K562 (cell line): Measurements from ENCODE around the gene INCENP. TPM values are rescaled to one million over a fixed set of nuclear protein-coding genes. Genes with fewer than 3 reads are reported as not detected.

Source experiments
- BMI1 ChIP-seq: fragments of 150-350 bp; IDR thresholded peaks from 2 replicates; pipeline ENCODE4 v1.6.1; 2014; ENCODE audit warnings: low read length
- JUND ChIP-seq, 2 experiments: IDR thresholded peaks; 2 replicates in 1 of 2; 3 replicates in 1 of 2; pipeline ENCODE4 v1.6.1; 2011; ENCODE audit warnings: borderline replicate concordance in 2 of 2, low read depth in 2 of 2, low read length in 2 of 2, improper control_type of control experiment in 1 of 2, missing biosample characterization in 1 of 2, missing genetic modification characterization in 1 of 2, missing genetic modification reagents in 1 of 2
- MAZ ChIP-seq, 2 experiments: fragments of 450-650 bp in 1 of 2; sonication (generic) in 1 of 2; formaldehyde crosslinking; IDR thresholded peaks in 1 of 2; conservative IDR thresholded peaks in 1 of 2; 2 replicates each; pipeline versions ENCODE4 v1.4.0 to v1.5.0; 2020; ENCODE audit warnings: mild to moderate bottlenecking in 1 of 2, missing genetic modification reagents in 1 of 2
- MEIS2 ChIP-seq: fragments of 450-650 bp; IDR thresholded peaks from 2 replicates; pipeline ENCODE4 v1.6.1; 2014; ENCODE audit warnings: mild to moderate bottlenecking; ENCODE audit not compliant: partially characterized antibody
- POLR3A ChIP-seq: IDR thresholded peaks from 2 replicates; pipeline ENCODE4 v1.6.1; 2011; ENCODE audit warnings: borderline replicate concordance, mild to moderate bottlenecking, moderate library complexity; ENCODE audit not compliant: insufficient read length, insufficient read depth; ENCODE audit errors: extremely low read depth
- RAD21 ChIP-seq, 2 experiments: fragments of 250-450 bp in 1 of 2; fragments of 450-650 bp in 1 of 2; sonication (Bioruptor Pico) in 1 of 2; formaldehyde crosslinking in 1 of 2; IDR thresholded peaks in 1 of 2; conservative IDR thresholded peaks in 1 of 2; 2 replicates each; pipeline versions ENCODE4 v1.4.0 to v1.8.0; 2020 to 2022; ENCODE audit warnings: mild to moderate bottlenecking in 2 of 2, moderate library complexity in 1 of 2
- RCOR1 ChIP-seq, 2 experiments: IDR thresholded peaks; 2 replicates each; pipeline ENCODE4 v1.6.1; 2012; ENCODE audit warnings: low read depth in 2 of 2, low read length in 2 of 2, borderline replicate concordance in 1 of 2, improper control_type of control experiment in 1 of 2
- REST ChIP-seq, 2 experiments: fragments of 450-650 bp; formaldehyde crosslinking in 1 of 2; IDR thresholded peaks; 2 replicates each; pipeline versions ENCODE4 v1.4.0 to v1.6.1; 2014 to 2020; ENCODE audit warnings: mild to moderate bottlenecking in 2 of 2, borderline replicate concordance in 1 of 2, low read depth in 1 of 2
- SMC3 ChIP-seq: conservative IDR thresholded peaks from 2 replicates; pipeline ENCODE4 v1.6.1; 2011; ENCODE audit warnings: low read depth, low read length, improper control_type of control experiment; ENCODE audit not compliant: insufficient read depth
- SUPT5H ChIP-seq: fragments of 450-650 bp; IDR thresholded peaks from 2 replicates; pipeline ENCODE4 v1.6.1; 2016
- UBTF ChIP-seq, 2 experiments: IDR thresholded peaks; 2 replicates each; pipeline ENCODE4 v1.6.1; 2012; ENCODE audit warnings: improper control_type of control experiment in 2 of 2, low read depth in 2 of 2, low read length in 2 of 2, borderline replicate concordance in 1 of 2
- ZFPM2 ChIP-seq: fragments of 250-450 bp; sonication (Bioruptor Pico); IDR thresholded peaks from 2 replicates; pipeline ENCODE4 v1.5.1; 2022; ENCODE audit warnings: mild to moderate bottlenecking
- ZNF561 ChIP-seq: fragments of 450-650 bp; formaldehyde crosslinking; conservative IDR thresholded peaks from 2 replicates; pipeline ENCODE4 v1.4.0; 2020; ENCODE audit warnings: mild to moderate bottlenecking, moderate library complexity
- polyA plus RNA-seq, 8 experiments: library from polyadenylated mRNA; depleted of rRNA in 4 of 8; stranded (reverse) in 5 of 8; unstranded in 3 of 8; fragments of >200 nt; fragmentation: Nextera tagmentation in 2 of 8; fragmentation: Illumina TruSeq in 1 of 8; extraction: Ambion mirVana in 2 of 8; extraction: Trizol in 1 of 8; gene quantifications; 2 replicates each; pipeline versions ENCODE4 v1.2.1 to v1.2.3, GENCODE V29; 2011 to 2014; ENCODE audit warnings: inconsistent platforms in 1 of 8, missing spikeins in 1 of 8
- total RNA-seq, 7 experiments: library from RNA; depleted of rRNA in 6 of 7; stranded (reverse); fragments of >200 nt in 6 of 7; fragmentation: Illumina TruSeq in 2 of 7; extraction: Trizol in 2 of 7; gene quantifications; 2 replicates each; pipeline versions ENCODE4 v1.2.1 to v1.2.3, GENCODE V29; 2011 to 2021; ENCODE audit warnings: low replicate concordance in 1 of 7
- TF ChIP-seq, protein P1 (sequence below): fragments of 450-650 bp; IDR thresholded peaks from 2 replicates; pipeline ENCODE4 v1.6.1; 2016

The INCENP gene
- total and polyA plus RNA-seq, 9 of the 15 experiments (the other 6 are each of a cell fraction or from before 2014, with no cell fraction given) = 1.1 to 97.9 (median 28.2) TPM

- TF ChIP-seq REST (IDR thresholded peaks at IDR 0.05; ENCODE audit: borderline replicate concordance) (peak; percentile 69; the same call in 1 of the 2 replicates), REST (CRISPR knock-in tag; IDR thresholded peaks at IDR 0.05; ENCODE audit: low read depth) (no peak), BMI1 (0 out of 2 replicates have a peak, but pooled peaks have one; percentile 43), UBTF (IDR thresholded peaks at IDR 0.05; ENCODE audit: borderline replicate concordance in 1 of 2, low read depth in 2 of 2, low read length in 2 of 2) (0 out of 4 replicates have a peak, but pooled peaks of 1 of the 2 experiments have one; percentile 44), ZFPM2 (CRISPR knock-in tag) (no peak), ZNF561 (CRISPR knock-in tag) (no peak), MAZ (CRISPR knock-in tag; conservative IDR thresholded peaks at IDR 0.05 in 1 of 2, IDR thresholded peaks at IDR 0.05 in 1 of 2) (0 out of 4 replicates have a peak, but pooled peaks of 1 of the 2 experiments have one; percentile 18), MEIS2 (peak; percentile 40), SUPT5H (no peak), RAD21 (CRISPR knock-in tag; conservative IDR thresholded peaks at IDR 0.05 in 1 of 2, IDR thresholded peaks at IDR 0.05 in 1 of 2) (peak; percentile 54 to 78; a peak in 3 of 4 replicates), RCOR1 (IDR thresholded peaks at IDR 0.05; ENCODE audit: borderline replicate concordance in 1 of 2, low read depth in 2 of 2, low read length in 2 of 2) (peak in 1 of 2 experiments; percentile 61; a peak in 1 of 4 replicates), SMC3 (peak; percentile 66), POLR3A (no peak), JUND (IDR thresholded peaks at IDR 0.05; ENCODE audit: borderline replicate concordance, low read depth, low read length) (peak; percentile 38; the same call in 1 of the 2 replicates), JUND (tag; IDR thresholded peaks at IDR 0.05; ENCODE audit: borderline replicate concordance, low read depth, low read length) (no peak; the same call in 2 of the 3 replicates)
- TF ChIP-seq, protein P1, sequence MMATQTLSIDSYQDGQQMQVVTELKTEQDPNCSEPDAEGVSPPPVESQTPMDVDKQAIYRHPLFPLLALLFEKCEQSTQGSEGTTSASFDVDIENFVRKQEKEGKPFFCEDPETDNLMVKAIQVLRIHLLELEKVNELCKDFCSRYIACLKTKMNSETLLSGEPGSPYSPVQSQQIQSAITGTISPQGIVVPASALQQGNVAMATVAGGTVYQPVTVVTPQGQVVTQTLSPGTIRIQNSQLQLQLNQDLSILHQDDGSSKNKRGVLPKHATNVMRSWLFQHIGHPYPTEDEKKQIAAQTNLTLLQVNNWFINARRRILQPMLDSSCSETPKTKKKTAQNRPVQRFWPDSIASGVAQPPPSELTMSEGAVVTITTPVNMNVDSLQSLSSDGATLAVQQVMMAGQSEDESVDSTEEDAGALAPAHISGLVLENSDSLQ = peak; percentile 17; the same call in 1 of the 2 replicates
Observed at GRCh38 chr11:62171261-62171723, 47.5 kb downstream of the INCENP start (continued).
